Measurements from ENCODE around the gene SPATA12. TPM values are rescaled to one million over a fixed set of nuclear protein-coding genes. Genes with fewer than 3 reads are reported as not detected.

The SPATA12 gene
- total and polyA plus RNA-seq, 4 donors = not detected

- H3K4me3 ChIP-seq (ENCODE audit: low read depth in 1 of 3, low read length in 3 of 3) = no peak overlapping the region
- no peaks in the 10 kb centered on the region for H3K9me3 ChIP-seq (ENCODE audit: control insufficient read depth in 4 of 4, low read length in 3 of 4)
- TF ChIP-seq CTCF (IDR thresholded peaks at IDR 0.05; ENCODE audit: low read depth, low read length, missing input control) (no peak), HNF4A (conservative IDR thresholded peaks at IDR 0.05) (no peak), FOXA1 (IDR thresholded peaks at IDR 0.05) (no peak), MAX (IDR thresholded peaks at IDR 0.05) (no peak), RAD21 (IDR thresholded peaks at IDR 0.05) (no peak), SP1 (IDR thresholded peaks at IDR 0.05) (no peak), FOXA2 (IDR thresholded peaks at IDR 0.05) (no peak), EGR1 (IDR thresholded peaks at IDR 0.05; ENCODE audit: low read depth in 2 of 2) (no peak), NR2F2 (IDR thresholded peaks at IDR 0.05) (no peak), REST (IDR thresholded peaks at IDR 0.05) (no peak), ZBTB33 (IDR thresholded peaks at IDR 0.05) (no peak), GABPA (IDR thresholded peaks at IDR 0.05 in 1 of 2, conservative IDR thresholded peaks at IDR 0.05 in 1 of 2) (no peak), TAF1 (conservative IDR thresholded peaks at IDR 0.05) (no peak), HNF4G (IDR thresholded peaks at IDR 0.05) (no peak), YY1 (IDR thresholded peaks at IDR 0.05) (no peak), JUND (IDR thresholded peaks at IDR 0.05) (no peak), ATF3 (IDR thresholded peaks at IDR 0.05) (no peak), RXRA (IDR thresholded peaks at IDR 0.05) (no peak)
- H3K4me1 ChIP-seq (ENCODE audit: control insufficient read depth in 4 of 4, insufficient read depth in 4 of 4, low read length in 3 of 4) = no peaks in the 10 kb centered on the region
- 94% methylated on average over 9 of the region's 9 CpGs for WGBS
- no peaks in the 10 kb centered on the region for H3K27me3 ChIP-seq (ENCODE audit: control insufficient read depth in 4 of 4, insufficient read depth in 4 of 4, low read length in 3 of 4)
- no peak for DNase-seq (ENCODE audit: low spot score)
- no peaks in the 10 kb centered on the region for H3K36me3 ChIP-seq (ENCODE audit: control insufficient read depth in 4 of 4, insufficient read depth in 3 of 4, low read depth in 1 of 4, low read length in 3 of 4)
- no peak overlapping the region for H3K27ac ChIP-seq (ENCODE audit: low read depth in 1 of 2, low read length in 2 of 2)
- H3K9ac ChIP-seq (ENCODE audit: low read depth in 1 of 2, low read length in 2 of 2) = no peak overlapping the region
Measured at GRCh38 chr3:57105585-57105984, 45.1 kb downstream of the SPATA12 start.

All from liver (tissue), 9 donors.